ENCODE results near the gene ARAP3.

Gene ARAP3

GRCh38 chr5:141717043-141717442 is 35.0 kb upstream of the ARAP3 start:
- TF ChIP-seq NFIC (IDR thresholded peaks at IDR 0.05) (no peak), EP300 (IDR thresholded peaks at IDR 0.05; ENCODE audit: borderline replicate concordance) (no peak), EGR1 (IDR thresholded peaks at IDR 0.05) (no peak), TCF12 (IDR thresholded peaks at IDR 0.05; ENCODE audit: low read depth) (no peak), CEBPB (IDR thresholded peaks at IDR 0.05) (no peak), YY1 (IDR thresholded peaks at IDR 0.05; ENCODE audit: low read depth) (no peak), TAF1 (IDR thresholded peaks at IDR 0.05; ENCODE audit: low read depth) (no peak), TEAD4 (IDR thresholded peaks at IDR 0.05) (no peak), RAD21 (IDR thresholded peaks at IDR 0.05; ENCODE audit: low read depth) (no peak), ZBTB7A (IDR thresholded peaks at IDR 0.05; ENCODE audit: low read depth) (no peak), FOXM1 (IDR thresholded peaks at IDR 0.05; ENCODE audit: borderline replicate concordance, low read depth) (no peak), CREB1 (IDR thresholded peaks at IDR 0.05; ENCODE audit: low read depth) (no peak), USF1 (IDR thresholded peaks at IDR 0.05) (no peak)
- TF ChIP-seq, protein P1, sequence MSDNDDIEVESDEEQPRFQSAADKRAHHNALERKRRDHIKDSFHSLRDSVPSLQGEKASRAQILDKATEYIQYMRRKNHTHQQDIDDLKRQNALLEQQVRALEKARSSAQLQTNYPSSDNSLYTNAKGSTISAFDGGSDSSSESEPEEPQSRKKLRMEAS (IDR thresholded peaks at IDR 0.05), result no peak
- TF ChIP-seq, protein P2, sequence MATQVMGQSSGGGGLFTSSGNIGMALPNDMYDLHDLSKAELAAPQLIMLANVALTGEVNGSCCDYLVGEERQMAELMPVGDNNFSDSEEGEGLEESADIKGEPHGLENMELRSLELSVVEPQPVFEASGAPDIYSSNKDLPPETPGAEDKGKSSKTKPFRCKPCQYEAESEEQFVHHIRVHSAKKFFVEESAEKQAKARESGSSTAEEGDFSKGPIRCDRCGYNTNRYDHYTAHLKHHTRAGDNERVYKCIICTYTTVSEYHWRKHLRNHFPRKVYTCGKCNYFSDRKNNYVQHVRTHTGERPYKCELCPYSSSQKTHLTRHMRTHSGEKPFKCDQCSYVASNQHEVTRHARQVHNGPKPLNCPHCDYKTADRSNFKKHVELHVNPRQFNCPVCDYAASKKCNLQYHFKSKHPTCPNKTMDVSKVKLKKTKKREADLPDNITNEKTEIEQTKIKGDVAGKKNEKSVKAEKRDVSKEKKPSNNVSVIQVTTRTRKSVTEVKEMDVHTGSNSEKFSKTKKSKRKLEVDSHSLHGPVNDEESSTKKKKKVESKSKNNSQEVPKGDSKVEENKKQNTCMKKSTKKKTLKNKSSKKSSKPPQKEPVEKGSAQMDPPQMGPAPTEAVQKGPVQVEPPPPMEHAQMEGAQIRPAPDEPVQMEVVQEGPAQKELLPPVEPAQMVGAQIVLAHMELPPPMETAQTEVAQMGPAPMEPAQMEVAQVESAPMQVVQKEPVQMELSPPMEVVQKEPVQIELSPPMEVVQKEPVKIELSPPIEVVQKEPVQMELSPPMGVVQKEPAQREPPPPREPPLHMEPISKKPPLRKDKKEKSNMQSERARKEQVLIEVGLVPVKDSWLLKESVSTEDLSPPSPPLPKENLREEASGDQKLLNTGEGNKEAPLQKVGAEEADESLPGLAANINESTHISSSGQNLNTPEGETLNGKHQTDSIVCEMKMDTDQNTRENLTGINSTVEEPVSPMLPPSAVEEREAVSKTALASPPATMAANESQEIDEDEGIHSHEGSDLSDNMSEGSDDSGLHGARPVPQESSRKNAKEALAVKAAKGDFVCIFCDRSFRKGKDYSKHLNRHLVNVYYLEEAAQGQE (IDR thresholded peaks at IDR 0.05; ENCODE audit: low read depth), result no peak

DNA sequence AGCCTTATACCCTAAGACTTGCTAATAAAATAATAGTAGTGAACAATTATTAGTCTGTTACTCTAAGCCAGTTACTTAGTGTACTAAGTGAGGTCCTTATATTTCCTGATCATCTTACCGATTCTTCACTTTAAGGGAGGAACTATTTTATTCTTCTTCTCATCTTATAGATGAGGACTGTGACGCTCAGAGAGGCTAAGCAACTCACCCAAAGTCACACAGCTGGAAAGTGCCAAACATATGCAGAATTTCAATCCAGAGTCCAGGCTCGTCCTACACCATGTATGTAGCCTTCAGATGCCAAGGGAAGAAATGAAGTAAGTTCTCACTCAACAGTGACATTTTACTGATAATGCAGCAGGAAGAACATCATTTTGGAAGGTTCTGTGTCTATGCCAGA is 34.4 kb upstream of the ARAP3 start:
- TF ChIP-seq, protein P1 (IDR thresholded peaks at IDR 0.05), result no peak
- TF ChIP-seq CEBPB (IDR thresholded peaks at IDR 0.05), result no peak
- no peak for TF ChIP-seq USF1 (IDR thresholded peaks at IDR 0.05)
- TF ChIP-seq TAF1 (IDR thresholded peaks at IDR 0.05; ENCODE audit: low read depth), result no peak
- TF ChIP-seq TEAD4 (IDR thresholded peaks at IDR 0.05), result no peak
- no peak for TF ChIP-seq YY1 (IDR thresholded peaks at IDR 0.05; ENCODE audit: low read depth)
- no peak for TF ChIP-seq EP300 (IDR thresholded peaks at IDR 0.05; ENCODE audit: borderline replicate concordance)
- TF ChIP-seq CREB1 (IDR thresholded peaks at IDR 0.05; ENCODE audit: low read depth), result no peak
- no peak for TF ChIP-seq EGR1 (IDR thresholded peaks at IDR 0.05)
- TF ChIP-seq RAD21 (IDR thresholded peaks at IDR 0.05; ENCODE audit: low read depth), result no peak

GRCh38 chr5:141716009-141716408 is 34.0 kb upstream of the ARAP3 start:
- TF ChIP-seq CREB1 (IDR thresholded peaks at IDR 0.05; ENCODE audit: low read depth), result no peak
- no peak for TF ChIP-seq EP300 (IDR thresholded peaks at IDR 0.05; ENCODE audit: borderline replicate concordance)
- no peak for TF ChIP-seq RAD21 (IDR thresholded peaks at IDR 0.05; ENCODE audit: low read depth)
- no peak for TF ChIP-seq EGR1 (IDR thresholded peaks at IDR 0.05)
- TF ChIP-seq TCF12 (IDR thresholded peaks at IDR 0.05; ENCODE audit: low read depth), result no peak
- TF ChIP-seq NFIC (IDR thresholded peaks at IDR 0.05), result no peak
- TF ChIP-seq, protein P1 (IDR thresholded peaks at IDR 0.05), result no peak
- no peak for TF ChIP-seq CEBPB (IDR thresholded peaks at IDR 0.05)
- no peak for TF ChIP-seq FOXM1 (IDR thresholded peaks at IDR 0.05; ENCODE audit: borderline replicate concordance, low read depth)
- TF ChIP-seq USF1 (IDR thresholded peaks at IDR 0.05), result no peak
- TF ChIP-seq, protein P2 (IDR thresholded peaks at IDR 0.05; ENCODE audit: low read depth), result no peak
- TF ChIP-seq ZBTB7A (IDR thresholded peaks at IDR 0.05; ENCODE audit: low read depth), result no peak
- TF ChIP-seq TAF1 (IDR thresholded peaks at IDR 0.05; ENCODE audit: low read depth), result no peak
- no peak for TF ChIP-seq YY1 (IDR thresholded peaks at IDR 0.05; ENCODE audit: low read depth)
- TF ChIP-seq TEAD4 (IDR thresholded peaks at IDR 0.05), result no peak

DNA sequence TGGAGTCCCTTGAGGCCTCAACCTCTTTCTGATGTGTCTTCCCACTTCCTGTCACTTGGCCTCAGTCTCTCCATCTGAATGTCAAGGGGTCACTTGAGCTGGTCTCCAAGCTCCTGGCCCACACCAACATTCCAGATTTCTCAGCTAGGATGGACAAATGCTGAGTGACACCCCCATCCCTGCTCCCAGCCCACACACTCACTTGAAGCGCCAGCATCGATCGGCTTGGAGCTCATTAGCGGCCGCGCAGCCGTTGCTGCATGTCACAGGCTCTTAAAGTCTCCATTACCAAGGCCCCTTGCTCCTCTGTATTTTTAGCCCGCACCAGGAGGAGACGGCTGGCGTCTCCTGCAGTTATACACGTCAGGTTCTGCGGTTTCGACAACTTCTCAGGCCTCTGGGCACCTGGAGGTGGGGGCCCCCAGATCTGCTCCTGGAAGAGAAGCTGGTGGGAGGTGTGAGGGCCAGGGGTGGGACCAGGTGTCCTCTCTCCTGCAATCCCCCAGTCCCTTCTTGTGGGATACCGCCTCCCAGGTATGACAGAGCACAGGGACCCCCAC is 33.4 kb upstream of the ARAP3 start:
- TF ChIP-seq, protein P1 (IDR thresholded peaks at IDR 0.05), result no peak
- TF ChIP-seq TCF12 (IDR thresholded peaks at IDR 0.05; ENCODE audit: low read depth), result no peak
- no peak for TF ChIP-seq FOXM1 (IDR thresholded peaks at IDR 0.05; ENCODE audit: borderline replicate concordance, low read depth)
- TF ChIP-seq CEBPB (IDR thresholded peaks at IDR 0.05), result no peak
- no peak for TF ChIP-seq TAF1 (IDR thresholded peaks at IDR 0.05; ENCODE audit: low read depth)
- TF ChIP-seq RAD21 (IDR thresholded peaks at IDR 0.05; ENCODE audit: low read depth), result no peak
- TF ChIP-seq EP300 (IDR thresholded peaks at IDR 0.05; ENCODE audit: borderline replicate concordance), result no peak
- TF ChIP-seq, protein P2 (IDR thresholded peaks at IDR 0.05; ENCODE audit: low read depth), result no peak
